Panc1 (cell line): ENCODE measurements around the gene FCSK. TPM values are rescaled to one million over a fixed set of nuclear protein-coding genes. Genes with fewer than 3 reads are reported as not detected.

Experiments
- ATAC-seq: fragments of 200-7000 bp; cut with Tn5 transposase; 2 replicates; pipeline ENCODE4 v1.9.1; 2020; ENCODE audit warnings: mild to moderate bottlenecking, moderate library complexity
- BruUV-seq: library from RNA; stranded (reverse); fragments of 400-500 nt; replicated peaks from 2 replicates; lab custom pipeline; 2021; lab: Mats Ljungman, UMichigan
- CTCF ChIA-PET: fragments of 300-600 bp; sonication (Branson Sonifier 250); formaldehyde crosslinking; loops from one replicate; lab custom pipeline; 2022; ENCODE audit warnings: antibody characterized with exemption; lab: Charles Lee
- POLR2A ChIA-PET: fragments of 300-600 bp; sonication (Branson Sonifier 250); formaldehyde crosslinking; loops from one replicate; lab custom pipeline; 2022; ENCODE audit warnings: antibody characterized with exemption; lab: Charles Lee
- DNase-seq: peaks from one replicate; pipeline ENCODE4 v3.0.0-alpha.2; 2010; ENCODE audit warnings: low read depth, low spot score
- H3K27ac ChIP-seq: 2 replicates; pipeline ENCODE4 v1.5.1; 2011; ENCODE audit warnings: mild to moderate bottlenecking, low read length, inconsistent platforms
- H3K27me3 ChIP-seq: fragments of 200-500 bp; sonication (Bioruptor generic); 2 replicates; pipeline ENCODE4 v1.6.0; 2014; ENCODE audit warnings: low read length, inconsistent platforms; ENCODE audit not compliant: control insufficient read depth, insufficient read depth
- H3K36me3 ChIP-seq: fragments of 200-500 bp; sonication (Bioruptor generic); 2 replicates; pipeline ENCODE4 v1.5.1; 2014; ENCODE audit warnings: inconsistent platforms, mild to moderate bottlenecking, low read length, moderate library complexity; ENCODE audit not compliant: control insufficient read depth, insufficient read depth
- H3K4me1 ChIP-seq: 2 replicates; pipeline ENCODE4 v1.5.1; 2011; ENCODE audit warnings: inconsistent platforms, mild to moderate bottlenecking, low read length, moderate library complexity; ENCODE audit not compliant: control insufficient read depth, insufficient read depth
- H3K4me3 ChIP-seq, 2 experiments: 2 replicates each; pipeline ENCODE4 v1.5.1; 2011 to 2012; ENCODE audit warnings: low read depth in 2 of 2, low read length in 2 of 2, mild to moderate bottlenecking in 2 of 2, inconsistent platforms in 1 of 2, moderate library complexity in 1 of 2
- H3K9me3 ChIP-seq: fragments of 200-500 bp; sonication (Bioruptor generic); 2 replicates; pipeline ENCODE4 v1.5.1; 2014; ENCODE audit warnings: low read depth, mild to moderate bottlenecking, inconsistent platforms, low read length, moderate library complexity; ENCODE audit not compliant: control insufficient read depth, insufficient read depth
- CTCF ChIP-seq: fragments of 450-650 bp; IDR thresholded peaks from 2 replicates; pipeline ENCODE4 v1.5.1; 2017; ENCODE audit warnings: mild to moderate bottlenecking
- POLR2AphosphoS5 ChIP-seq: IDR thresholded peaks from 2 replicates; pipeline ENCODE4 v1.6.1; 2012; ENCODE audit warnings: mild to moderate bottlenecking, low read depth, low read length, moderate library complexity
- REST ChIP-seq, 2 experiments: IDR thresholded peaks; 2 replicates each; pipeline ENCODE4 v1.6.1; 2011 to 2012; ENCODE audit warnings: low read depth in 2 of 2, control low read depth in 1 of 2, low read length in 1 of 2, mild to moderate bottlenecking in 1 of 2, moderate library complexity in 1 of 2; ENCODE audit not compliant: insufficient read depth in 1 of 2
- SIN3A ChIP-seq: IDR thresholded peaks from 2 replicates; pipeline ENCODE4 v1.6.1; 2012; ENCODE audit warnings: low read depth, mild to moderate bottlenecking, low read length, moderate library complexity, borderline replicate concordance; ENCODE audit not compliant: insufficient read depth
- TCF7L2 ChIP-seq: IDR thresholded peaks from 2 replicates; pipeline ENCODE4 v1.6.1; 2011; ENCODE audit warnings: mild to moderate bottlenecking, low read depth, low read length, inconsistent platforms
- in situ Hi-C: cut with HindIII; loops from 2 replicates; pipeline ENCODE4 v1.10.0; 2016; ENCODE audit warnings: low sequenced_read_pairs, low pct_unique_long_range_greater_than_20kb
- intact Hi-C: fragments of 100-400 bp; cut with micrococcal nuclease; formaldehyde crosslinking; loops from one replicate; pipeline ENCODE4 v1.10.0; 2022; ENCODE audit not compliant: unreplicated experiment
- total RNA-seq: library from RNA; stranded (reverse); gene quantifications from one replicate; pipeline ENCODE4 v1.2.1, GENCODE V29; 2021; ENCODE audit not compliant: unreplicated experiment

FCSK gene
- total RNA-seq, 1 experiment from 2014 or later: 16.9 TPM

- H3K4me3 ChIP-seq: peak within 1 kb of the TSS; percentile 86 to 90
- CTCF ChIA-PET: no interaction called here
- no peaks in the 10 kb centered on the region for H3K27me3 ChIP-seq
- H3K27ac ChIP-seq: peak within 1 kb of the TSS; percentile 95
- no peaks in the 10 kb centered on the region for H3K9me3 ChIP-seq
- H3K4me1 ChIP-seq: peaks cover 25% of the 10 kb centered on the region
- peak; percentile 41; the same call in 1 of the 2 replicates for TF ChIP-seq SIN3A
- TF ChIP-seq POLR2AphosphoS5: no peak
- POLR2A ChIA-PET: interaction anchor here (1.1 kb wide), 1 partner anchor 58 kb away, joined by 3 read pairs; no protein-coding TSS in a partner anchor
- ATAC-seq: peak; percentile 94
- intact Hi-C loops: no loop called here
- no peaks in the 10 kb centered on the region; the same call in none of the 2 replicates for H3K36me3 ChIP-seq
- no TSS peak for BruUV-seq
- DNase-seq: peak; percentile 42
- in situ Hi-C loops: no loop called here
Measured at GRCh38 chr16:70438969-70439862, 15.2 kb upstream of the FCSK start, which contains the start of gene ST3GAL2. TSS of gene ST3GAL2 (minus strand) at chr16:70439100. CDS start at chr16:70398530, 40,570 bp downstream.

- H3K27ac ChIP-seq: peak overlapping the region; percentile 81
- ChIA-PET CTCF (no interaction called here), POLR2A (no interaction called here)
- intact Hi-C loops: no loop called here
- ATAC-seq (no peak), DNase-seq (no peak)
- no peaks in the 10 kb centered on the region for H3K9me3 ChIP-seq
- no peaks in the 10 kb centered on the region for H3K27me3 ChIP-seq
- in situ Hi-C loops: no loop called here
- BruUV-seq: no TSS peak
- TF ChIP-seq CTCF (no peak), SIN3A (no peak), REST (IDR thresholded peaks at IDR 0.05; ENCODE audit: insufficient read depth in 1 of 2, low read depth in 2 of 2, low read length in 1 of 2) (no peak), TCF7L2 (no peak), POLR2AphosphoS5 (no peak)
- H3K4me3 ChIP-seq: no peak overlapping the region
- H3K4me1 ChIP-seq: peaks cover 16% of the 10 kb centered on the region
- H3K36me3 ChIP-seq: no peaks in the 10 kb centered on the region; the same call in 1 of the 2 replicates
Measured at GRCh38 chr16:70440009-70440692, 14.2 kb upstream of the FCSK start.
